Measurements from ENCODE around the gene C5orf46.

C5orf46 gene

GRCh38 chr5:147852365-147852764 lies 54.0 kb downstream of the C5orf46 start:
- Histone ChIP-seq H3K4me1 (ENCODE audit: control insufficient read depth, insufficient read depth, low read length) (no peaks in the 10 kb centered on the region), H3K36me3 (ENCODE audit: control insufficient read depth, insufficient read depth, low read length) (no peaks in the 10 kb centered on the region), H3K9ac (ENCODE audit: low read length) (no peak overlapping the region), H3K4me3 (ENCODE audit: low read length) (no peak overlapping the region), H3K27ac (ENCODE audit: low read depth, low read length) (no peak overlapping the region), H3K27me3 (ENCODE audit: control insufficient read depth, insufficient read depth, low read length) (no peaks in the 10 kb centered on the region)

DNA sequence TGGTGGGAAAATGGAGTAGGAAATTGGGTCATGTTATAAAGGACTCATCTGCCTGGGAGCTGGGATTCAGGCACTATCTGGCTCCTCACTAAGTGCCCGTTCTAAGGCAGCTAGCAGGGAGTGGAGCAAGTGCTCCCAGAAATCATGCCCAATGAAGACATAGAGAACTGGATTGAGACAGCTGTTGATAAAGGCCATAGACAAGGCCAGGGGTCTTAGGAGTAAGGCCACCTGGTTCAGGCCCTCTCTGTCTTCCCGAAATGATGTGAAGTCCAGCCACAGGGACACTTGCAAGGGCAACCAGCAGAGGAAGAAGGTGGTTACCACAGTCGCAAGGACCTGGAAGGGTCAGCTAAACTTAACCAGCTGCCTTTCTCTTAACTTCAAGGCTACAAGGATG lies 54.8 kb downstream of the C5orf46 start:
- no peaks in the 10 kb centered on the region for H3K36me3 ChIP-seq (ENCODE audit: control insufficient read depth, insufficient read depth, low read length)
- no peak overlapping the region for H3K4me3 ChIP-seq (ENCODE audit: low read length)

GRCh38 chr5:147849226-147849625 lies 57.1 kb downstream of the C5orf46 start:
- no peaks in the 10 kb centered on the region for H3K4me1 ChIP-seq (ENCODE audit: control insufficient read depth, insufficient read depth, low read length)
- no peaks in the 10 kb centered on the region for H3K36me3 ChIP-seq (ENCODE audit: control insufficient read depth, insufficient read depth, low read length)
- H3K9ac ChIP-seq (ENCODE audit: low read length): no peak overlapping the region
- no peak overlapping the region for H3K4me3 ChIP-seq (ENCODE audit: low read length)
- H3K27me3 ChIP-seq (ENCODE audit: control insufficient read depth, insufficient read depth, low read length): no peaks in the 10 kb centered on the region
- no peak overlapping the region for H3K27ac ChIP-seq (ENCODE audit: low read depth, low read length)

More for the DNA sequence above, 54.8 kb downstream of the C5orf46 start:
- Histone ChIP-seq H3K9ac (ENCODE audit: low read length) (no peak overlapping the region), H3K4me1 (ENCODE audit: control insufficient read depth, insufficient read depth, low read length) (no peaks in the 10 kb centered on the region), H3K27ac (ENCODE audit: low read depth, low read length) (no peak overlapping the region), H3K27me3 (ENCODE audit: control insufficient read depth, insufficient read depth, low read length) (no peaks in the 10 kb centered on the region)

DNA sequence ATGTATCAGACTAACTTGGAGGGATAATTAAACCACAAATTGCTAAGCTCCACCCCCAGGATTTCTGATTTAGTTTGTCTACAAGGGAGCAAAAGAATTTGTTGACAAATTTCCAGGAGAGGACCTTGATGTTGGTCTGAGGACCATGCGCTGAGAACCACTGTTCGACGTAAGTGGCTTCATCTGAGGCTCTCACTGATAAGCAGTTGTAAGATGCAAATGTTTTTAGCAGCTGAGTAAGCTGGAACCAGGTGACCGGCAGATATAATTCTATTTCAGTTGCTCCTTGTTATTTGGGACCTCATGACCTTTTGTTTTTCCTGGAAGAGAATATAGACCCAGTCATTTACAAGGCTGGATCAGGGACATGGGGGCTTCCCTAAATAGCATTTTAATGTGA lies 60.7 kb downstream of the C5orf46 start:
- no peak overlapping the region for H3K4me3 ChIP-seq (ENCODE audit: low read length)
- H3K27me3 ChIP-seq (ENCODE audit: control insufficient read depth, insufficient read depth, low read length): no peaks in the 10 kb centered on the region
- H3K27ac ChIP-seq (ENCODE audit: low read depth, low read length): no peak overlapping the region
- H3K4me1 ChIP-seq (ENCODE audit: control insufficient read depth, insufficient read depth, low read length): no peaks in the 10 kb centered on the region
- no peaks in the 10 kb centered on the region for H3K36me3 ChIP-seq (ENCODE audit: control insufficient read depth, insufficient read depth, low read length)
- no peak overlapping the region for H3K9ac ChIP-seq (ENCODE audit: low read length)

GRCh38 chr5:147844846-147845245 lies 61.5 kb downstream of the C5orf46 start:
- Histone ChIP-seq H3K27ac (ENCODE audit: low read depth, low read length) (no peak overlapping the region), H3K27me3 (ENCODE audit: control insufficient read depth, insufficient read depth, low read length) (no peaks in the 10 kb centered on the region), H3K9ac (ENCODE audit: low read length) (no peak overlapping the region), H3K4me1 (ENCODE audit: control insufficient read depth, insufficient read depth, low read length) (no peaks in the 10 kb centered on the region), H3K36me3 (ENCODE audit: control insufficient read depth, insufficient read depth, low read length) (no peaks in the 10 kb centered on the region), H3K4me3 (ENCODE audit: low read length) (no peak overlapping the region)

DNA sequence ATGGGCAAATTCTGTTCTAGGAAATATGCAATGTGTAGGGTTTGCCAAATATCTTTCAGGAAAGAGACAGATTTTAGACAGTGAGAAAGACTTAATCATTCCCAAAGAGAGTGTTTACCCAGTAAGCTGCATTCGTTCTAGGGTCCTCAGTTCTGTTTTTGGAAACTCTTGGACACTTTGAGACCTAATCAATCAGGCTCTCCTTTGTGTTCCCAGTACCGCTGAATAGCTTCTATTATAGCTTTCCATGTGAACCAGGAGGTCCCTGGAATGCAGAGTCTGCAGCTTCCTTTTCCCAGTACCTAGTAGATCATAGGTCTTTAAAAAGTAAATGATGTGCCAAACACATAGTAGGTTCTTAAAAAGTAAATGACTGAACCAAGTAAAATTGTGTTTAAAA lies 63.5 kb downstream of the C5orf46 start:
- no peak overlapping the region for H3K9ac ChIP-seq (ENCODE audit: low read length)
- H3K36me3 ChIP-seq (ENCODE audit: control insufficient read depth, insufficient read depth, low read length): no peaks in the 10 kb centered on the region
- H3K27ac ChIP-seq (ENCODE audit: low read depth, low read length): no peak overlapping the region
- H3K4me3 ChIP-seq (ENCODE audit: low read length): no peak overlapping the region
- no peaks in the 10 kb centered on the region for H3K27me3 ChIP-seq (ENCODE audit: control insufficient read depth, insufficient read depth, low read length)
- H3K4me1 ChIP-seq (ENCODE audit: control insufficient read depth, insufficient read depth, low read length): no peaks in the 10 kb centered on the region
